Measurements from ENCODE around the gene MCFD2.

GRCh38 chr2:46875226-46875899, 40.2 kb downstream of the MCFD2 start:
- no peak for TF ChIP-seq CTCF (IDR thresholded peaks at IDR 0.05)
- no peak for TF ChIP-seq POLR2A (IDR thresholded peaks at IDR 0.05)
